RPMI7951 (cell line): ENCODE results near the gene TMBIM1. TPM values are rescaled to one million over a fixed set of nuclear protein-coding genes. Genes with fewer than 3 reads are reported as not detected.

Source experiments
- total RNA-seq: library from RNA; depleted of rRNA; stranded (reverse); fragments of >200 nt; shearing (Covaris generic); gene quantifications from 2 replicates; pipeline ENCODE4 v1.2.3, GENCODE V29; 2014; rRNA removed

The TMBIM1 gene
- total RNA-seq, 1 experiment from 2014 or later, result 154 TPM

Other genes starting within 250 kb of the TMBIM1 start
- not detected in 2 replicates for gene RUFY4, start 223.2 kb downstream of the TMBIM1 start, total RNA-seq
- not detected in 2 replicates for gene CXCR2, start 166.5 kb downstream of the TMBIM1 start, total RNA-seq
- gene CXCR1, start 125.5 kb downstream of the TMBIM1 start, total RNA-seq, result not detected in 2 replicates
- 600 and 648 TPM in 2 replicates for gene ARPC2, start 75.3 kb downstream of the TMBIM1 start, total RNA-seq
- gene GPBAR1, start 31.5 kb downstream of the TMBIM1 start, total RNA-seq, result 0.12 TPM in 1 of 2 replicates, not detected in the other
- 126 and 163 TPM in 2 replicates for gene AAMP, start 22.4 kb downstream of the TMBIM1 start, total RNA-seq
- gene PNKD, start 22.0 kb downstream of the TMBIM1 start, total RNA-seq, result 85.5 and 98.8 TPM in 2 replicates
- not detected in 2 replicates for gene CATIP, start 64.4 kb upstream of the TMBIM1 start, total RNA-seq
- under 0.01 and 0.10 TPM in 2 replicates for gene SLC11A1, start 89.8 kb upstream of the TMBIM1 start, total RNA-seq
- gene CTDSP1, start 107.4 kb upstream of the TMBIM1 start, total RNA-seq, result 62.4 and 87.2 TPM in 2 replicates
- not detected in 2 replicates for gene VIL1, start 126.6 kb upstream of the TMBIM1 start, total RNA-seq